Cardiac muscle cell (in vitro differentiated cells and primary cell): Measurements from ENCODE around the gene TJP2. TPM values are rescaled to one million over a fixed set of nuclear protein-coding genes. Genes with fewer than 3 reads are reported as not detected.

Source experiments
- DNase-seq, 2 donors: peaks; one replicate each; pipeline versions ENCODE4 v3.0.0 to v3.0.0-alpha.2; 2010 to 2017; ENCODE audit warnings: low read depth in 1 of 2, low spot score in 1 of 2
- H3K27ac ChIP-seq: fragments of 200-600 bp; sonication (generic); 2 replicates; pipeline ENCODE4 v1.5.1; 2016
- H3K27me3 ChIP-seq: fragments of 200-600 bp; sonication (generic); 2 replicates; pipeline ENCODE4 v1.6.0; 2016; ENCODE audit warnings: control low read depth
- H3K36me3 ChIP-seq: fragments of 200-600 bp; sonication (generic); 2 replicates; pipeline ENCODE4 v1.5.1; 2016; ENCODE audit warnings: control low read depth
- H3K4me1 ChIP-seq: fragments of 200-600 bp; sonication (generic); 2 replicates; pipeline ENCODE4 v1.8.1; 2017; ENCODE audit warnings: low read depth, mild to moderate bottlenecking, mixed run types
- H3K4me3 ChIP-seq: fragments of 200-600 bp; sonication (generic); 2 replicates; pipeline ENCODE4 v1.5.1; 2016; ENCODE audit warnings: mild to moderate bottlenecking
- H3K9me3 ChIP-seq: fragments of 200-600 bp; sonication (generic); 2 replicates; pipeline ENCODE4 v1.5.1; 2017; ENCODE audit warnings: low read depth, mild to moderate bottlenecking, control low read depth
- CTCF ChIP-seq: IDR thresholded peaks from 2 replicates; pipeline ENCODE4 v1.5.1; 2012; ENCODE audit warnings: low read depth, mild to moderate bottlenecking, low read length
- polyA plus RNA-seq: library from polyadenylated mRNA; unstranded; fragments of >200 nt; fragmentation: Nextera tagmentation; extraction: Ambion mirVana; gene quantifications from 2 replicates; pipeline ENCODE4 v1.2.1, GENCODE V29; 2016
- total RNA-seq: library from RNA; depleted of rRNA; stranded (reverse); fragments of >200 nt; gene quantifications from 2 replicates; pipeline ENCODE4 v1.2.3, GENCODE V29; 2016

Gene TJP2
- total and polyA plus RNA-seq, 2 experiments from 2014 or later = 69.3 to 102 TPM

- no peaks in the 10 kb centered on the region for H3K9me3 ChIP-seq
- H3K36me3 ChIP-seq = no peaks in the 10 kb centered on the region
- no peaks in the 10 kb centered on the region for H3K4me1 ChIP-seq
- H3K27ac ChIP-seq = no peak overlapping the region
- TF ChIP-seq CTCF = no peak
- no peaks in the 10 kb centered on the region for H3K27me3 ChIP-seq
- no peak for DNase-seq
- H3K4me3 ChIP-seq = no peak overlapping the region
Measured at GRCh38 chr9:69165581-69165980, 8.5 kb upstream of the TJP2 start.

- Histone ChIP-seq H3K36me3 (no peaks in the 10 kb centered on the region), H3K27ac (no peak overlapping the region), H3K27me3 (no peaks in the 10 kb centered on the region), H3K4me3 (no peak overlapping the region), H3K9me3 (no peaks in the 10 kb centered on the region), H3K4me1 (no peaks in the 10 kb centered on the region)
- no peak for TF ChIP-seq CTCF
- DNase-seq = peak in 1 of 2 donors; percentile 82
Measured at GRCh38 chr9:69168709-69169217, 5.3 kb upstream of the TJP2 start.

- Histone ChIP-seq H3K27ac (no peak overlapping the region), H3K4me1 (no peaks in the 10 kb centered on the region), H3K27me3 (no peaks in the 10 kb centered on the region), H3K9me3 (no peaks in the 10 kb centered on the region), H3K4me3 (no peak overlapping the region), H3K36me3 (no peaks in the 10 kb centered on the region)
- TF ChIP-seq CTCF = no peak
- DNase-seq = no peak
Measured at GRCh38 chr9:69170231-69170630, 3.8 kb upstream of the TJP2 start.

- H3K4me3 ChIP-seq = no peak overlapping the region
- H3K4me1 ChIP-seq = peaks cover 7% of the 10 kb centered on the region
- H3K27ac ChIP-seq = no peak overlapping the region
- no peak for TF ChIP-seq CTCF
- no peaks in the 10 kb centered on the region for H3K9me3 ChIP-seq
- no peaks in the 10 kb centered on the region for H3K27me3 ChIP-seq
- H3K36me3 ChIP-seq = no peaks in the 10 kb centered on the region
- peak in 1 of 2 donors; percentile 80 for DNase-seq
Measured at GRCh38 chr9:69171049-69171448, 3.0 kb upstream of the TJP2 start.

- H3K9me3 ChIP-seq = no peaks in the 10 kb centered on the region
- no peak overlapping the region for H3K4me3 ChIP-seq
- H3K27ac ChIP-seq = no peak overlapping the region
- peaks cover 12% of the 10 kb centered on the region for H3K4me1 ChIP-seq
- no peaks in the 10 kb centered on the region for H3K36me3 ChIP-seq
- no peak for DNase-seq
- TF ChIP-seq CTCF = no peak
- no peaks in the 10 kb centered on the region for H3K27me3 ChIP-seq
Measured at GRCh38 chr9:69171517-69171916, 2.6 kb upstream of the TJP2 start.

- Histone ChIP-seq H3K4me1 (peaks cover 20% of the 10 kb centered on the region), H3K27ac (no peak overlapping the region), H3K27me3 (no peaks in the 10 kb centered on the region), H3K9me3 (no peaks in the 10 kb centered on the region), H3K4me3 (no peak overlapping the region), H3K36me3 (no peaks in the 10 kb centered on the region)
- peak in 1 of 2 donors; percentile 48 for DNase-seq
- no peak for TF ChIP-seq CTCF
Measured at GRCh38 chr9:69172895-69173294, 1.2 kb upstream of the TJP2 start.
